SU-DHL-6 (cell line): ENCODE data around the gene SIK2.

Experiments
- H2AFZ ChIP-seq: fragments of 200-600 bp; sonication (generic); 2 replicates; pipeline ENCODE4 v1.6.1; 2014; ENCODE audit warnings: low read depth, mild to moderate bottlenecking, moderate library complexity, mixed read lengths, antibody characterized with exemption, low read length; ENCODE audit not compliant: severe bottlenecking
- H3F3A ChIP-seq: fragments of 200-600 bp; shearing (Covaris generic); 2 replicates; pipeline ENCODE4 v1.6.0; 2016; ENCODE audit warnings: antibody characterized with exemption, mild to moderate bottlenecking; ENCODE audit not compliant: insufficient read depth
- H3K27ac ChIP-seq: fragments of 200-600 bp; sonication (generic); 2 replicates; pipeline ENCODE4 v1.5.1; 2016; ENCODE audit warnings: low read depth, mild to moderate bottlenecking, low read length, moderate library complexity, mixed read lengths
- H3K27me3 ChIP-seq: fragments of 200-600 bp; sonication (generic), shearing (Covaris generic); 2 replicates; pipeline ENCODE4 v1.6.0; 2014; ENCODE audit warnings: mild to moderate bottlenecking, low read length
- H3K36me3 ChIP-seq: fragments of 200-600 bp; sonication (generic); 2 replicates; pipeline ENCODE4 v1.6.1; 2014; ENCODE audit warnings: mild to moderate bottlenecking, low read length, mixed read lengths
- H3K4me2 ChIP-seq: fragments of 300-600, 200-600 bp; shearing (Covaris generic), sonication (generic); 2 replicates; pipeline ENCODE4 v1.6.0; 2014; ENCODE audit warnings: low read length, low read depth, mild to moderate bottlenecking; ENCODE audit not compliant: poor library complexity, severe bottlenecking
- H3K4me3 ChIP-seq: fragments of 200-600 bp; sonication (generic); 2 replicates; pipeline ENCODE4 v1.5.1; 2014; ENCODE audit warnings: antibody characterized with exemption, low read length, mild to moderate bottlenecking, mixed read lengths; ENCODE audit not compliant: insufficient read depth, poor library complexity, severe bottlenecking
- H3K79me2 ChIP-seq: fragments of 200-600 bp; sonication (generic); 2 replicates; pipeline ENCODE4 v1.6.1; 2014; ENCODE audit warnings: mild to moderate bottlenecking, low read length, moderate library complexity; ENCODE audit not compliant: insufficient read depth
- H3K9ac ChIP-seq: fragments of 200-600 bp; sonication (generic); 2 replicates; pipeline ENCODE4 v1.7.0; 2014; ENCODE audit warnings: mild to moderate bottlenecking, low read length
- H3K9me2 ChIP-seq: fragments of 200-600 bp; sonication (generic); replicated peaks from 2 replicates; pipeline ENCODE4 v1.6.1; 2014; ENCODE audit warnings: low read length; ENCODE audit not compliant: insufficient read depth
- H3K9me3 ChIP-seq: fragments of 200-600 bp; sonication (generic); 2 replicates; pipeline ENCODE4 v1.6.1; 2014; ENCODE audit warnings: low read length, mixed read lengths; ENCODE audit not compliant: insufficient read depth
- H4K20me1 ChIP-seq: fragments of 200-600 bp; sonication (generic); 2 replicates; pipeline ENCODE4 v1.6.1; 2014; ENCODE audit warnings: low read depth, mild to moderate bottlenecking, antibody characterized with exemption, low read length, moderate library complexity, mixed read lengths
- CTCF ChIP-seq: fragments of 200-600 bp; sonication (generic); IDR thresholded peaks from one replicate; pipeline ENCODE4 v1.5.1; 2017; ENCODE audit warnings: antibody characterized with exemption, mild to moderate bottlenecking, low read length, moderate library complexity; ENCODE audit not compliant: insufficient read depth, poor library complexity, severe bottlenecking
- EZH2phosphoT487 ChIP-seq: fragments of 200-600 bp; sonication (generic), shearing (Covaris generic); conservative IDR thresholded peaks from 2 replicates; pipeline ENCODE4 v1.6.1; 2018; ENCODE audit warnings: mild to moderate bottlenecking, antibody characterized with exemption, low read length, moderate library complexity, mixed read lengths

The SIK2 gene

GRCh38 chr11:111697933-111698371 lies 95.7 kb downstream of the SIK2 start:
- Histone ChIP-seq H3K9me3 (no peaks in the 10 kb centered on the region), H3K27ac (no peak overlapping the region), H3K4me3 (no peak overlapping the region), H3K9me2 (no peaks in the 10 kb centered on the region), H3K36me3 (no peaks in the 10 kb centered on the region), H3K79me2 (no peaks in the 10 kb centered on the region), H4K20me1 (no peaks in the 10 kb centered on the region), H3K27me3 (no peaks in the 10 kb centered on the region), H3K4me2 (no peak overlapping the region), H2AFZ (no peak overlapping the region), H3K9ac (no peak overlapping the region), H3F3A (no peaks in the 10 kb centered on the region)
- no peak for TF ChIP-seq EZH2phosphoT487
- TF ChIP-seq CTCF = no peak

GRCh38 chr11:111698852-111699559 lies 96.8 kb downstream of the SIK2 start:
- Histone ChIP-seq H3K9me2 (no peaks in the 10 kb centered on the region), H3F3A (no peaks in the 10 kb centered on the region), H2AFZ (no peak overlapping the region), H3K9ac (no peak overlapping the region), H3K27ac (no peak overlapping the region), H3K36me3 (no peaks in the 10 kb centered on the region), H3K4me2 (no peak overlapping the region), H4K20me1 (no peaks in the 10 kb centered on the region), H3K27me3 (no peaks in the 10 kb centered on the region), H3K4me3 (no peak overlapping the region), H3K9me3 (no peaks in the 10 kb centered on the region), H3K79me2 (no peaks in the 10 kb centered on the region)
- TF ChIP-seq CTCF (no peak), EZH2phosphoT487 (no peak)

- Histone ChIP-seq H3K9me2 (no peaks in the 10 kb centered on the region), H3K4me2 (no peak overlapping the region), H3K27me3 (no peaks in the 10 kb centered on the region), H2AFZ (no peak overlapping the region), H3K36me3 (no peaks in the 10 kb centered on the region), H3K27ac (no peak overlapping the region), H3K4me3 (no peak overlapping the region), H3K79me2 (no peaks in the 10 kb centered on the region), H3K9ac (no peak overlapping the region), H3F3A (no peaks in the 10 kb centered on the region), H4K20me1 (no peaks in the 10 kb centered on the region), H3K9me3 (no peaks in the 10 kb centered on the region)
- TF ChIP-seq EZH2phosphoT487 (no peak), CTCF (no peak)
Observed at GRCh38 chr11:111699579-111700156, 97.4 kb downstream of the SIK2 start.
